HL-60 (cell line): ENCODE measurements around the gene EXOC4.

Experiments used
- DNase-seq, 2 experiments: peaks; one replicate each; pipeline ENCODE4 v3.0.0-alpha.2; 2010 to 2020; ENCODE audit warnings: low read depth in 1 of 2, low spot score in 1 of 2
- H3K27ac ChIP-seq: fragments of 250-450 bp; sonication (Bioruptor Pico); replicated peaks from 2 replicates; pipeline ENCODE4 v1.5.1; 2020; ENCODE audit warnings: mild to moderate bottlenecking, moderate library complexity
- H3K27me3 ChIP-seq: fragments of 250-450 bp; sonication (Bioruptor Pico); 2 replicates; pipeline ENCODE4 v1.5.1; 2021; ENCODE audit warnings: mild to moderate bottlenecking, moderate library complexity; ENCODE audit not compliant: insufficient read depth, poor library complexity, severe bottlenecking
- H3K4me3 ChIP-seq: replicated peaks from 2 replicates; pipeline ENCODE4 v1.5.1; 2011; ENCODE audit warnings: mild to moderate bottlenecking, control low read depth, low read length; ENCODE audit not compliant: insufficient read depth
- CTCF ChIP-seq: IDR thresholded peaks from one replicate; pipeline ENCODE4 v1.5.1; 2011; ENCODE audit warnings: low read length, control low read depth, inconsistent platforms; ENCODE audit not compliant: insufficient read depth
- GABPA ChIP-seq: IDR thresholded peaks from 2 replicates; pipeline ENCODE4 v1.6.1; 2012; ENCODE audit warnings: low read depth
- POLR2AphosphoS5 ChIP-seq: IDR thresholded peaks from 2 replicates; pipeline ENCODE4 v1.6.1; 2012; ENCODE audit warnings: low read depth
- REST ChIP-seq: IDR thresholded peaks from 2 replicates; pipeline ENCODE4 v1.6.1; 2012; ENCODE audit warnings: low read depth; ENCODE audit not compliant: insufficient replicate concordance
- SPI1 ChIP-seq: IDR thresholded peaks from 2 replicates; pipeline ENCODE4 v1.6.1; 2012; ENCODE audit warnings: low read depth, mild to moderate bottlenecking, borderline replicate concordance

Gene EXOC4

GRCh38 chr7:133807624-133808492 lies 555.0 kb downstream of the EXOC4 start:
- no peak overlapping the region for H3K27ac ChIP-seq
- TF ChIP-seq REST (no peak), POLR2AphosphoS5 (no peak), CTCF (no peak), GABPA (no peak), SPI1 (no peak)
- H3K4me3 ChIP-seq, result no peak overlapping the region
- no peak for DNase-seq
- H3K27me3 ChIP-seq, result no peaks in the 10 kb centered on the region

GRCh38 chr7:133808493-133808866 lies 555.6 kb downstream of the EXOC4 start:
- no peak for TF ChIP-seq POLR2AphosphoS5
- no peak for TF ChIP-seq CTCF
- no peak for TF ChIP-seq REST
- TF ChIP-seq GABPA, result no peak
- no peak for TF ChIP-seq SPI1
- Histone ChIP-seq H3K4me3 (no peak overlapping the region), H3K27me3 (no peaks in the 10 kb centered on the region), H3K27ac (no peak overlapping the region)
- no peak for DNase-seq

- TF ChIP-seq CTCF, result no peak
- TF ChIP-seq POLR2AphosphoS5, result no peak
- no peak for TF ChIP-seq REST
- TF ChIP-seq SPI1, result no peak
- no peak for TF ChIP-seq GABPA
- Histone ChIP-seq H3K27ac (no peak overlapping the region), H3K4me3 (no peak overlapping the region), H3K27me3 (no peaks in the 10 kb centered on the region)
- no peak for DNase-seq
These were observed 560.0 kb downstream of the EXOC4 start for GRCh38 chr7:133812877-133813276.
